GM18867 (cell line): Measurements from ENCODE around the gene GGA2.
"Not testable (repeated sequence)": the region's sequence is repeated elsewhere in the genome, so short reads cannot be mapped to it uniquely, and the experiment has no call there.

Experiments used
- ATAC-seq: cut with Tn5 transposase; IDR thresholded peaks from one replicate; pipeline ENCODE4 v1.9.1; 2021; ENCODE audit warnings: mild to moderate bottlenecking, moderate library complexity; ENCODE audit not compliant: unreplicated experiment

Gene GGA2

GRCh38 chr16:23478566-23478965 lies 31.7 kb downstream of the GGA2 start:
- ATAC-seq = no peak

GRCh38 chr16:23476289-23476688 lies 34.0 kb downstream of the GGA2 start:
- ATAC-seq = no peak

GRCh38 chr16:23469814-23470213 lies 40.5 kb downstream of the GGA2 start:
- ATAC-seq = no peak

- no peak for ATAC-seq
These were observed 44.0 kb downstream of the GGA2 start for GRCh38 chr16:23466162-23466885.

GRCh38 chr16:23465179-23465578 lies 45.1 kb downstream of the GGA2 start:
- no peak for ATAC-seq

GRCh38 chr16:23464196-23464595 lies 46.1 kb downstream of the GGA2 start:
- no peak for ATAC-seq

GRCh38 chr16:23462994-23463393 lies 47.3 kb downstream of the GGA2 start:
- ATAC-seq = not testable (repeated sequence)

GRCh38 chr16:23453338-23454052 lies 56.8 kb downstream of the GGA2 start:
- ATAC-seq = no peak

- peak; percentile 82 for ATAC-seq
These were observed 57.5 kb downstream of the GGA2 start, which contains the start of gene COG7 for GRCh38 chr16:23452572-23453337. Gene COG7 (minus strand): TSS chr16:23453189. CDS start chr16:23452994, 195 bp downstream.

- ATAC-seq = no peak
These were observed 58.1 kb downstream of the GGA2 start for GRCh38 chr16:23452221-23452571.

- ATAC-seq = no peak
These were observed 61.9 kb downstream of the GGA2 start for GRCh38 chr16:23448392-23448791.

GRCh38 chr16:23437542-23437941 lies 72.8 kb downstream of the GGA2 start:
- not testable (repeated sequence) for ATAC-seq

GRCh38 chr16:23436951-23437350 lies 73.3 kb downstream of the GGA2 start:
- no peak for ATAC-seq

GRCh38 chr16:23435500-23435899 lies 74.8 kb downstream of the GGA2 start:
- no peak for ATAC-seq

- no peak for ATAC-seq
These were observed 75.9 kb downstream of the GGA2 start for GRCh38 chr16:23434380-23434779.

- ATAC-seq = no peak
These were observed 76.9 kb downstream of the GGA2 start for GRCh38 chr16:23433261-23433920.

- ATAC-seq = no peak
These were observed 77.8 kb downstream of the GGA2 start for GRCh38 chr16:23432176-23433128.

- no peak for ATAC-seq
These were observed 81.9 kb downstream of the GGA2 start for GRCh38 chr16:23428351-23428750.

- ATAC-seq = no peak
These were observed 85.9 kb downstream of the GGA2 start for GRCh38 chr16:23424292-23424958.
